ENCODE measurements around the gene NT5C3A. TPM values are rescaled to one million over a fixed set of nuclear protein-coding genes. Genes with fewer than 3 reads are reported as not detected.

NT5C3A gene
- total and polyA plus RNA-seq, 9 of the 15 experiments (the other 6 are each of a cell fraction or from before 2014, with no cell fraction given), result 18.6 to 60.1 (median 40.0) TPM

GRCh38 chr7:33111614-33112013, 49.0 kb upstream of the NT5C3A start:
- H3K27me3 ChIP-seq (ENCODE audit: control insufficient read depth in 2 of 2, insufficient read depth in 2 of 2, low read length in 2 of 2), result no peaks in the 10 kb centered on the region; a peak in 1 of 5 replicates
- WGBS (ENCODE audit: insufficient coverage, low coverage, missing lambda C conversion rate), result 3% methylated on average over 3 of the region's 3 CpGs
- DNase-seq (ENCODE audit: extremely low read depth in 1 of 4, low spot score in 3 of 4), result no peak
- FAIRE-seq, result no peak
- no peak overlapping the region for H3K4me2 ChIP-seq (ENCODE audit: insufficient read depth, low read length)
- H3K9ac ChIP-seq (ENCODE audit: insufficient read depth in 1 of 2, low read depth in 2 of 2, low read length in 2 of 2), result no peak overlapping the region
- H2AFZ ChIP-seq (ENCODE audit: low read depth, low read length), result no peak overlapping the region
- in situ Hi-C loops (cut with MboI), result no loop called here
- H3K27ac ChIP-seq (ENCODE audit: extremely low read depth, low read depth, low read length), result no peak overlapping the region
- 0 out of 2 replicates have a peak, but pooled peaks cover 7% of the 10 kb centered on the region for H4K20me1 ChIP-seq (replicated peaks; ENCODE audit: control insufficient read depth, insufficient read depth, low read length)
- no peak for ATAC-seq
- H3K4me1 ChIP-seq (replicated peaks in 1 of 2; ENCODE audit: control insufficient read depth in 2 of 2, insufficient read depth in 2 of 2, low read length in 2 of 2), result peaks cover 10 to 11% of the 10 kb centered on the region in 2 experiments; a peak in 4 of 5 replicates
- no peaks in the 10 kb centered on the region for H3K9me3 ChIP-seq (replicated peaks; ENCODE audit: control insufficient read depth, insufficient read depth, low read depth, low read length)
- CTCF ChIA-PET (ENCODE audit: low intra/inter-chr PET ratio), result no interaction called here
- intact Hi-C loops (cut with micrococcal nuclease), result no loop called here
- H3K36me3 ChIP-seq (ENCODE audit: control insufficient read depth, insufficient read depth, low read length), result no peaks in the 10 kb centered on the region
- peaks cover 25% of the 10 kb centered on the region for H3K79me2 ChIP-seq (ENCODE audit: control insufficient read depth, insufficient read depth, low read length)
- no peak overlapping the region for H3K4me3 ChIP-seq
- H3K9me1 ChIP-seq (ENCODE audit: control insufficient read depth, insufficient read depth, low read length), result no peaks in the 10 kb centered on the region
- POLR2A ChIA-PET, result no interaction called here
- no TSS peak for BruUV-seq (replicated peaks)
- TF ChIP-seq ZNF586 (CRISPR knock-in tag; conservative IDR thresholded peaks at IDR 0.05) (no peak), ZBTB7A (IDR thresholded peaks at IDR 0.05; ENCODE audit: borderline replicate concordance, control insufficient read depth, low read depth, low read length) (no peak), FOXK2 (conservative IDR thresholded peaks at IDR 0.05 in 1 of 2, IDR thresholded peaks at IDR 0.05 in 1 of 2; ENCODE audit: low read depth in 2 of 2) (no peak), KDM2B (CRISPR knock-in tag; IDR thresholded peaks at IDR 0.05) (no peak), SRSF3 (IDR thresholded peaks at IDR 0.05; ENCODE audit: insufficient read depth, low read length) (no peak), ZNF318 (IDR thresholded peaks at IDR 0.05; ENCODE audit: borderline replicate concordance in 1 of 2, low read depth in 1 of 2) (no peak), ZNF780A (CRISPR knock-in tag; IDR thresholded peaks at IDR 0.05) (no peak), ZNF282 (CRISPR knock-in tag; IDR thresholded peaks at IDR 0.05) (no peak), STAT5A (IDR thresholded peaks at IDR 0.05; ENCODE audit: borderline replicate concordance, low read length) (no peak)
